GM23338 (cell line): Measurements from ENCODE around the gene ASAP2.

Source experiments
- CREB1 ChIP-seq: fragments of 250-450 bp; sonication (Bioruptor Pico); IDR thresholded peaks from 2 replicates; pipeline ENCODE4 v1.5.0; 2020; ENCODE audit warnings: low read depth, mild to moderate bottlenecking, moderate library complexity
- CTCF ChIP-seq, 2 experiments: fragments of 200-600 bp in 1 of 2; sonication (generic) in 1 of 2; conservative IDR thresholded peaks; 2 replicates each; pipeline versions ENCODE4 v1.5.1 to v1.6.1; 2016 to 2017; ENCODE audit warnings: antibody characterized with exemption in 2 of 2, low read depth in 2 of 2, mild to moderate bottlenecking in 2 of 2, moderate library complexity in 1 of 2
- EZH2 ChIP-seq: fragments of 200-600 bp; sonication (generic); IDR thresholded peaks from one replicate; pipeline ENCODE4 v1.8.0; 2017; ENCODE audit warnings: antibody characterized with exemption, mild to moderate bottlenecking, low read depth; ENCODE audit not compliant: unreplicated experiment
- REST ChIP-seq: IDR thresholded peaks from one replicate; pipeline ENCODE4 v1.6.1; 2018; ENCODE audit warnings: antibody characterized with exemption; ENCODE audit not compliant: unreplicated experiment
- STAT1 ChIP-seq: IDR thresholded peaks from one replicate; pipeline ENCODE4 v1.6.1; 2016; ENCODE audit warnings: antibody characterized with exemption; ENCODE audit not compliant: unreplicated experiment

GRCh38 chr2:9336241-9336575, 129.6 kb downstream of the ASAP2 start:
- TF ChIP-seq EZH2 (no peak), CTCF (conservative IDR thresholded peaks at IDR 0.05; ENCODE audit: low read depth in 2 of 2) (no peak), STAT1 (no peak), CREB1 (CRISPR knock-in tag) (no peak), REST (no peak)
